H1 (cell line): ENCODE data around the gene DUSP1. TPM values are rescaled to one million over a fixed set of nuclear protein-coding genes. Genes with fewer than 3 reads are reported as not detected.

Experiments
- CTCF ChIA-PET: fragments of 300-600 bp; sonication (Branson Sonifier 250); formaldehyde crosslinking; loops from one replicate; lab custom pipeline; 2021; ENCODE audit not compliant: partially characterized antibody; lab: Charles Lee
- POLR2A ChIA-PET: fragments of 300-600 bp; sonication (Branson Sonifier 250); formaldehyde crosslinking; loops from one replicate; lab custom pipeline; 2021; ENCODE audit warnings: inconsistent platforms; ENCODE audit not compliant: partially characterized antibody; lab: Charles Lee
- DNase-seq, 2 experiments: peaks; one replicate each; pipeline versions ENCODE4 v3.0.0 to v3.0.0-alpha.2; 2010 to 2022; ENCODE audit warnings: low spot score in 2 of 2, low read depth in 1 of 2, mixed read lengths in 1 of 2
- FAIRE-seq: peaks from 2 replicates; lab custom pipeline; 2011; peaks lifted over from hg19 to GRCh38; lab: Jason Lieb, UNC
- H2AFZ ChIP-seq: 2 replicates; pipeline ENCODE4 v1.8.1; 2012; ENCODE audit warnings: low read length, inconsistent platforms
- H2AK5ac ChIP-seq: 2 replicates; pipeline ENCODE4 v1.6.1; 2013; ENCODE audit warnings: low read depth, low read length
- H2BK120ac ChIP-seq: replicated peaks from 2 replicates; pipeline ENCODE3; 2013; ENCODE audit warnings: low read depth, low read length, inconsistent platforms
- H2BK12ac ChIP-seq: 2 replicates; pipeline ENCODE4 v1.6.1; 2013; ENCODE audit warnings: low read depth, low read length
- H2BK15ac ChIP-seq: 2 replicates; pipeline ENCODE4 v1.6.1; 2013; ENCODE audit warnings: low read length
- H2BK20ac ChIP-seq: 2 replicates; pipeline ENCODE4 v1.6.1; 2013; ENCODE audit warnings: low read length
- H2BK5ac ChIP-seq: 2 replicates; pipeline ENCODE4 v1.6.1; 2013; ENCODE audit warnings: low read depth, low read length
- H3K14ac ChIP-seq: 2 replicates; pipeline ENCODE4 v1.6.1; 2013; ENCODE audit warnings: inconsistent platforms; ENCODE audit not compliant: insufficient read length
- H3K18ac ChIP-seq: 2 replicates; pipeline ENCODE4 v1.6.1; 2013; ENCODE audit warnings: low read length; ENCODE audit errors: extremely low read depth
- H3K23ac ChIP-seq: 2 replicates; pipeline ENCODE4 v1.6.1; 2013; ENCODE audit warnings: inconsistent platforms; ENCODE audit not compliant: insufficient read length
- H3K23me2 ChIP-seq: 2 replicates; pipeline ENCODE4 v1.6.1; 2013; ENCODE audit warnings: low read depth, low read length
- H3K27ac ChIP-seq: 2 replicates; pipeline ENCODE4 v1.6.1; 2011; ENCODE audit warnings: low read depth, low read length, inconsistent platforms
- H3K27me3 ChIP-seq, 4 experiments: replicated peaks in 1 of 4; 1 replicate in 1 of 4; 2 replicates in 3 of 4; pipeline versions ENCODE4 v1.6.1 to v1.8.1; 2011 to 2013; ENCODE audit warnings: low read length in 3 of 4, mild to moderate bottlenecking in 3 of 4, inconsistent platforms in 2 of 4, mixed read lengths in 2 of 4, moderate library complexity in 1 of 4; ENCODE audit not compliant: control insufficient read depth in 3 of 4, insufficient read depth in 3 of 4; ENCODE audit errors: extremely low read depth in 1 of 4
- H3K36me3 ChIP-seq, 4 experiments: 2 replicates each; pipeline versions ENCODE4 v1.6.1 to v1.8.1; 2011 to 2013; ENCODE audit warnings: mild to moderate bottlenecking in 4 of 4, low read length in 3 of 4, moderate library complexity in 2 of 4, control low read depth in 1 of 4, inconsistent platforms in 1 of 4; ENCODE audit not compliant: insufficient read depth in 4 of 4, control insufficient read depth in 2 of 4
- H3K4ac ChIP-seq: replicated peaks from 2 replicates; pipeline ENCODE3; 2013; ENCODE audit warnings: low read length, low read depth, mixed read lengths, inconsistent platforms; ENCODE audit not compliant: insufficient read length
- H3K4me1 ChIP-seq, 4 experiments: replicated peaks in 1 of 4; 1 replicate in 1 of 4; 2 replicates in 3 of 4; pipeline versions ENCODE4 v1.6.1 to v1.8.1; 2011 to 2013; ENCODE audit warnings: low read length in 3 of 4, inconsistent platforms in 2 of 4, mixed read lengths in 1 of 4; ENCODE audit not compliant: insufficient read depth in 4 of 4, control insufficient read depth in 3 of 4
- H3K4me2 ChIP-seq, 2 experiments: 2 replicates each; pipeline versions ENCODE4 v1.6.1 to v1.8.1; 2011 to 2013; ENCODE audit warnings: low read depth in 2 of 2, low read length in 2 of 2, control low read depth in 1 of 2, inconsistent platforms in 1 of 2, mild to moderate bottlenecking in 1 of 2; ENCODE audit not compliant: insufficient read depth in 1 of 2
- H3K4me3 ChIP-seq, 4 experiments: fragments of 200-600, 300-600 bp in 1 of 4; sonication (generic), shearing (Covaris generic), sonication (Bioruptor Twin) in 1 of 4; 2 replicates each; pipeline versions ENCODE4 v1.5.1 to v1.8.1; 2011 to 2016; ENCODE audit warnings: low read length in 4 of 4, low read depth in 3 of 4, control low read depth in 2 of 4, inconsistent platforms in 2 of 4, mild to moderate bottlenecking in 2 of 4, mixed read lengths in 1 of 4, moderate library complexity in 1 of 4; ENCODE audit not compliant: insufficient read depth in 2 of 4; ENCODE audit errors: extremely low read depth in 1 of 4
- H3K56ac ChIP-seq: replicated peaks from 2 replicates; pipeline ENCODE3; 2013; ENCODE audit warnings: low read depth, mild to moderate bottlenecking, mixed read lengths, low read length, inconsistent platforms; ENCODE audit not compliant: insufficient read length
- H3K79me1 ChIP-seq: 2 replicates; pipeline ENCODE4 v1.6.1; 2013; ENCODE audit warnings: low read depth, low read length, control low read depth
- H3K79me2 ChIP-seq, 2 experiments: 2 replicates each; pipeline versions ENCODE4 v1.6.1 to v1.8.1; 2012 to 2013; ENCODE audit warnings: low read length in 2 of 2, mild to moderate bottlenecking in 2 of 2, inconsistent platforms in 1 of 2; ENCODE audit not compliant: insufficient read depth in 2 of 2, control insufficient read depth in 1 of 2
- H3K9ac ChIP-seq, 4 experiments: replicated peaks in 1 of 4; 1 replicate in 1 of 4; 2 replicates in 3 of 4; pipeline versions ENCODE4 v1.6.1 to v1.8.1; 2011 to 2013; ENCODE audit warnings: low read depth in 3 of 4, low read length in 3 of 4, control low read depth in 2 of 4, mild to moderate bottlenecking in 2 of 4, moderate library complexity in 2 of 4, inconsistent platforms in 1 of 4; ENCODE audit errors: extremely low read depth in 1 of 4
- H3K9me3 ChIP-seq, 2 experiments: 2 replicates each; pipeline versions ENCODE4 v1.6.1 to v1.8.1; 2012 to 2013; ENCODE audit warnings: mild to moderate bottlenecking in 2 of 2, moderate library complexity in 2 of 2, control low read depth in 1 of 2, inconsistent platforms in 1 of 2, low read depth in 1 of 2, low read length in 1 of 2, mixed read lengths in 1 of 2; ENCODE audit not compliant: insufficient read depth in 2 of 2
- H4K20me1 ChIP-seq, 2 experiments: replicated peaks in 1 of 2; 2 replicates each; pipeline versions ENCODE3 to v1.8.1; 2011 to 2013; ENCODE audit warnings: inconsistent platforms in 2 of 2, low read length in 2 of 2, mild to moderate bottlenecking in 1 of 2; ENCODE audit not compliant: insufficient read depth in 2 of 2, control insufficient read depth in 1 of 2
- H4K5ac ChIP-seq: 2 replicates; pipeline ENCODE4 v1.6.1; 2013; ENCODE audit warnings: low read length, low read depth, mixed read lengths, inconsistent platforms; ENCODE audit not compliant: insufficient read length
- H4K8ac ChIP-seq: 2 replicates; pipeline ENCODE4 v1.8.0; 2013; ENCODE audit warnings: mild to moderate bottlenecking, moderate library complexity, low read length, inconsistent platforms; ENCODE audit not compliant: insufficient read depth; ENCODE audit errors: extremely low read depth
- H4K91ac ChIP-seq: replicated peaks from 2 replicates; pipeline ENCODE3; 2013; ENCODE audit warnings: low read length, mixed read lengths, inconsistent platforms; ENCODE audit not compliant: insufficient read length
- BACH1 ChIP-seq: IDR thresholded peaks from 2 replicates; pipeline ENCODE4 v1.6.1; 2012; ENCODE audit warnings: low read length, improper control_type of control experiment
- RAD21 ChIP-seq, 2 experiments: IDR thresholded peaks in 1 of 2; conservative IDR thresholded peaks in 1 of 2; 2 replicates each; pipeline ENCODE4 v1.6.1; 2011; ENCODE audit warnings: low read depth in 2 of 2, low read length in 2 of 2, improper control_type of control experiment in 1 of 2, inconsistent platforms in 1 of 2, mild to moderate bottlenecking in 1 of 2, moderate library complexity in 1 of 2
- SUZ12 ChIP-seq: fragments of 200-600 bp; sonication (generic); IDR thresholded peaks from 2 replicates; pipeline ENCODE4 v1.6.1; 2012; ENCODE audit warnings: mild to moderate bottlenecking, inconsistent platforms, low read length, moderate library complexity, mixed read lengths
- WGBS, 2 experiments: shearing (Covaris generic) in 1 of 2; methylation state at CpG; one replicate each; pipeline versions ENCODE4 v1.1.6 to v1.1.7; 2013 to 2015; ENCODE audit warnings: low lambda C conversion rate in 2 of 2, mixed read lengths in 2 of 2, inconsistent platforms in 1 of 2, low coverage in 1 of 2, missing lambda C conversion rate in 1 of 2; ENCODE audit not compliant: insufficient replicate concordance in 2 of 2, insufficient coverage in 1 of 2, insufficient read length in 1 of 2; ENCODE audit errors: extremely low coverage in 1 of 2, missing lambda C conversion rate in 1 of 2; 5-methylcytosine and 5-hydroxymethylcytosine counted together
- polyA plus RNA-seq, 7 experiments: library from polyadenylated mRNA; depleted of rRNA in 3 of 7; stranded (reverse) in 5 of 7; unstranded in 2 of 7; fragments of >200 nt in 5 of 7; fragments of 200-250 nt in 2 of 7; gene quantifications; 1 replicate in 5 of 7; 2 replicates in 1 of 7; 4 replicates in 1 of 7; pipeline versions ENCODE4 v1.2.1 to v1.2.3, GENCODE V29; 2011 to 2013; ENCODE audit warnings: missing spikeins in 2 of 7, mixed read lengths in 2 of 7
- total RNA-seq: library from RNA; stranded (reverse); fragmentation: NEBNext Ultra II Directional; extraction: Animal tissue kit (Norgen Biotek cat#: 25700); gene quantifications from 2 replicates; pipeline ENCODE4 v1.2.1, GENCODE V29; 2021

The DUSP1 gene
- total and polyA plus RNA-seq, 2 of the 8 experiments (the other 6 are each of a cell fraction or from before 2014, with no cell fraction given) = 6.5 to 11.7 TPM

GRCh38 chr5:172764861-172765765 is 5.9 kb downstream of the DUSP1 start:
- no peaks in the 10 kb centered on the region; the same call in 1 of the 2 replicates for H3K79me1 ChIP-seq
- H3K4ac ChIP-seq = no peak overlapping the region
- peak overlapping the region; percentile 91 for H3K27ac ChIP-seq
- H2BK5ac ChIP-seq = peak overlapping the region; percentile 92
- H3K79me2 ChIP-seq = peaks cover 0 to 13% of the 10 kb centered on the region in 2 experiments; a peak in 2 of 4 replicates
- peak overlapping the region; percentile 87; the same call in 1 of the 2 replicates for H2BK20ac ChIP-seq
- no peak overlapping the region for H3K14ac ChIP-seq
- peak overlapping the region; percentile 30 to 56 (median 43); a peak in 7 of 8 replicates for H3K4me3 ChIP-seq
- peaks cover 0 to 15% (median 6%) of the 10 kb centered on the region in 4 experiments; a peak in 4 of 8 replicates for H3K36me3 ChIP-seq
- peak overlapping the region; percentile 73; the same call in 1 of the 2 replicates for H3K18ac ChIP-seq
- peak overlapping the region in 3 of 4 experiments; percentile 65 to 88 (median 83); a peak in 6 of 7 replicates for H3K9ac ChIP-seq
- H2AFZ ChIP-seq = peak overlapping the region; percentile 98
- no peak overlapping the region for H2AK5ac ChIP-seq
- H4K20me1 ChIP-seq = peaks cover 2 to 14% of the 10 kb centered on the region in 2 experiments
- peaks cover 6% of the 10 kb centered on the region for H3K23me2 ChIP-seq
- peak overlapping the region; percentile 75 for H4K5ac ChIP-seq
- H3K23ac ChIP-seq = no peak overlapping the region
- peak overlapping the region; percentile 100 for H2BK12ac ChIP-seq
- FAIRE-seq (peak; percentile 36), DNase-seq (peak; percentile 82 to 90)
- H4K8ac ChIP-seq = peak overlapping the region; percentile 92; the same call in 1 of the 2 replicates
- 10% methylated on average over 24 of the region's 24 CpGs; no CpG with 5 or more reads in 1 of the 2 experiments for WGBS, 2 experiments
- peaks cover 0 to 7% (median 5%) of the 10 kb centered on the region in 4 experiments; a peak in 4 of 7 replicates for H3K27me3 ChIP-seq
- CTCF ChIA-PET = interaction anchor here (1.2 to 2.1 kb wide), 9 partner anchors 10 to 70 kb away, joined by 3 to 13 read pairs (median 3); no protein-coding TSS in a partner anchor
- peak overlapping the region; percentile 57 for H2BK120ac ChIP-seq
- H3K4me1 ChIP-seq = peaks cover 3 to 20% (median 10%) of the 10 kb centered on the region in 4 experiments; a peak in 6 of 7 replicates
- POLR2A ChIA-PET = interaction anchor here (0.8 to 1.8 kb wide), 17 partner anchors 9 to 563 kb away, joined by 3 to 6 read pairs (median 3); partner anchors contain the start of gene STC2
- H3K9me3 ChIP-seq = no peaks in the 10 kb centered on the region
- H3K4me2 ChIP-seq = peak overlapping the region; percentile 70 to 97
- H2BK15ac ChIP-seq = peak overlapping the region; percentile 54; the same call in 1 of the 2 replicates
- H3K56ac ChIP-seq = no peak overlapping the region
- H4K91ac ChIP-seq = peak overlapping the region; percentile 89
- peak; percentile 44; the same call in 1 of the 2 replicates for TF ChIP-seq BACH1
- no peak; a peak in 1 of 4 replicates for TF ChIP-seq RAD21 (IDR thresholded peaks at IDR 0.05 in 1 of 2, conservative IDR thresholded peaks at IDR 0.05 in 1 of 2; ENCODE audit: low read depth in 2 of 2, low read length in 2 of 2)
- TF ChIP-seq SUZ12 = no peak
